H1 (cell line): ENCODE measurements around the gene SLC7A7. TPM values are rescaled to one million over a fixed set of nuclear protein-coding genes. Genes with fewer than 3 reads are reported as not detected.

Experiments
- CTCF ChIA-PET: fragments of 300-600 bp; sonication (Branson Sonifier 250); formaldehyde crosslinking; loops from one replicate; lab custom pipeline; 2021; ENCODE audit not compliant: partially characterized antibody; lab: Charles Lee
- POLR2A ChIA-PET: fragments of 300-600 bp; sonication (Branson Sonifier 250); formaldehyde crosslinking; loops from one replicate; lab custom pipeline; 2021; ENCODE audit warnings: inconsistent platforms; ENCODE audit not compliant: partially characterized antibody; lab: Charles Lee
- DNase-seq, 2 experiments: peaks; one replicate each; pipeline versions ENCODE4 v3.0.0 to v3.0.0-alpha.2; 2010 to 2022; ENCODE audit warnings: low spot score in 2 of 2, low read depth in 1 of 2, mixed read lengths in 1 of 2
- FAIRE-seq: peaks from 2 replicates; lab custom pipeline; 2011; peaks lifted over from hg19 to GRCh38; lab: Jason Lieb, UNC
- H2AFZ ChIP-seq: 2 replicates; pipeline ENCODE4 v1.8.1; 2012; ENCODE audit warnings: low read length, inconsistent platforms
- H2AK5ac ChIP-seq: 2 replicates; pipeline ENCODE4 v1.6.1; 2013; ENCODE audit warnings: low read depth, low read length
- H2BK120ac ChIP-seq: replicated peaks from 2 replicates; pipeline ENCODE3; 2013; ENCODE audit warnings: low read depth, low read length, inconsistent platforms
- H2BK12ac ChIP-seq: 2 replicates; pipeline ENCODE4 v1.6.1; 2013; ENCODE audit warnings: low read depth, low read length
- H2BK15ac ChIP-seq: 2 replicates; pipeline ENCODE4 v1.6.1; 2013; ENCODE audit warnings: low read length
- H2BK20ac ChIP-seq: 2 replicates; pipeline ENCODE4 v1.6.1; 2013; ENCODE audit warnings: low read length
- H2BK5ac ChIP-seq: 2 replicates; pipeline ENCODE4 v1.6.1; 2013; ENCODE audit warnings: low read depth, low read length
- H3K14ac ChIP-seq: 2 replicates; pipeline ENCODE4 v1.6.1; 2013; ENCODE audit warnings: inconsistent platforms; ENCODE audit not compliant: insufficient read length
- H3K18ac ChIP-seq: 2 replicates; pipeline ENCODE4 v1.6.1; 2013; ENCODE audit warnings: low read length; ENCODE audit errors: extremely low read depth
- H3K23ac ChIP-seq: 2 replicates; pipeline ENCODE4 v1.6.1; 2013; ENCODE audit warnings: inconsistent platforms; ENCODE audit not compliant: insufficient read length
- H3K23me2 ChIP-seq: 2 replicates; pipeline ENCODE4 v1.6.1; 2013; ENCODE audit warnings: low read depth, low read length
- H3K27ac ChIP-seq: 2 replicates; pipeline ENCODE4 v1.6.1; 2011; ENCODE audit warnings: low read depth, low read length, inconsistent platforms
- H3K27me3 ChIP-seq, 4 experiments: replicated peaks in 1 of 4; 1 replicate in 1 of 4; 2 replicates in 3 of 4; pipeline versions ENCODE4 v1.6.1 to v1.8.1; 2011 to 2013; ENCODE audit warnings: low read length in 3 of 4, mild to moderate bottlenecking in 3 of 4, inconsistent platforms in 2 of 4, mixed read lengths in 2 of 4, moderate library complexity in 1 of 4; ENCODE audit not compliant: control insufficient read depth in 3 of 4, insufficient read depth in 3 of 4; ENCODE audit errors: extremely low read depth in 1 of 4
- H3K36me3 ChIP-seq, 4 experiments: 2 replicates each; pipeline versions ENCODE4 v1.6.1 to v1.8.1; 2011 to 2013; ENCODE audit warnings: mild to moderate bottlenecking in 4 of 4, low read length in 3 of 4, moderate library complexity in 2 of 4, control low read depth in 1 of 4, inconsistent platforms in 1 of 4; ENCODE audit not compliant: insufficient read depth in 4 of 4, control insufficient read depth in 2 of 4
- H3K4ac ChIP-seq: replicated peaks from 2 replicates; pipeline ENCODE3; 2013; ENCODE audit warnings: low read length, low read depth, mixed read lengths, inconsistent platforms; ENCODE audit not compliant: insufficient read length
- H3K4me1 ChIP-seq, 4 experiments: replicated peaks in 1 of 4; 1 replicate in 1 of 4; 2 replicates in 3 of 4; pipeline versions ENCODE4 v1.6.1 to v1.8.1; 2011 to 2013; ENCODE audit warnings: low read length in 3 of 4, inconsistent platforms in 2 of 4, mixed read lengths in 1 of 4; ENCODE audit not compliant: insufficient read depth in 4 of 4, control insufficient read depth in 3 of 4
- H3K4me2 ChIP-seq, 2 experiments: 2 replicates each; pipeline versions ENCODE4 v1.6.1 to v1.8.1; 2011 to 2013; ENCODE audit warnings: low read depth in 2 of 2, low read length in 2 of 2, control low read depth in 1 of 2, inconsistent platforms in 1 of 2, mild to moderate bottlenecking in 1 of 2; ENCODE audit not compliant: insufficient read depth in 1 of 2
- H3K4me3 ChIP-seq, 4 experiments: fragments of 200-600, 300-600 bp in 1 of 4; sonication (generic), shearing (Covaris generic), sonication (Bioruptor Twin) in 1 of 4; 2 replicates each; pipeline versions ENCODE4 v1.5.1 to v1.8.1; 2011 to 2016; ENCODE audit warnings: low read length in 4 of 4, low read depth in 3 of 4, control low read depth in 2 of 4, inconsistent platforms in 2 of 4, mild to moderate bottlenecking in 2 of 4, mixed read lengths in 1 of 4, moderate library complexity in 1 of 4; ENCODE audit not compliant: insufficient read depth in 2 of 4; ENCODE audit errors: extremely low read depth in 1 of 4
- H3K56ac ChIP-seq: replicated peaks from 2 replicates; pipeline ENCODE3; 2013; ENCODE audit warnings: low read depth, mild to moderate bottlenecking, mixed read lengths, low read length, inconsistent platforms; ENCODE audit not compliant: insufficient read length
- H3K79me1 ChIP-seq: 2 replicates; pipeline ENCODE4 v1.6.1; 2013; ENCODE audit warnings: low read depth, low read length, control low read depth
- H3K79me2 ChIP-seq, 2 experiments: 2 replicates each; pipeline versions ENCODE4 v1.6.1 to v1.8.1; 2012 to 2013; ENCODE audit warnings: low read length in 2 of 2, mild to moderate bottlenecking in 2 of 2, inconsistent platforms in 1 of 2; ENCODE audit not compliant: insufficient read depth in 2 of 2, control insufficient read depth in 1 of 2
- H3K9ac ChIP-seq, 4 experiments: replicated peaks in 1 of 4; 1 replicate in 1 of 4; 2 replicates in 3 of 4; pipeline versions ENCODE4 v1.6.1 to v1.8.1; 2011 to 2013; ENCODE audit warnings: low read depth in 3 of 4, low read length in 3 of 4, control low read depth in 2 of 4, mild to moderate bottlenecking in 2 of 4, moderate library complexity in 2 of 4, inconsistent platforms in 1 of 4; ENCODE audit errors: extremely low read depth in 1 of 4
- H3K9me3 ChIP-seq, 2 experiments: 2 replicates each; pipeline versions ENCODE4 v1.6.1 to v1.8.1; 2012 to 2013; ENCODE audit warnings: mild to moderate bottlenecking in 2 of 2, moderate library complexity in 2 of 2, control low read depth in 1 of 2, inconsistent platforms in 1 of 2, low read depth in 1 of 2, low read length in 1 of 2, mixed read lengths in 1 of 2; ENCODE audit not compliant: insufficient read depth in 2 of 2
- H4K20me1 ChIP-seq, 2 experiments: replicated peaks in 1 of 2; 2 replicates each; pipeline versions ENCODE3 to v1.8.1; 2011 to 2013; ENCODE audit warnings: inconsistent platforms in 2 of 2, low read length in 2 of 2, mild to moderate bottlenecking in 1 of 2; ENCODE audit not compliant: insufficient read depth in 2 of 2, control insufficient read depth in 1 of 2
- H4K5ac ChIP-seq: 2 replicates; pipeline ENCODE4 v1.6.1; 2013; ENCODE audit warnings: low read length, low read depth, mixed read lengths, inconsistent platforms; ENCODE audit not compliant: insufficient read length
- H4K8ac ChIP-seq: 2 replicates; pipeline ENCODE4 v1.8.0; 2013; ENCODE audit warnings: mild to moderate bottlenecking, moderate library complexity, low read length, inconsistent platforms; ENCODE audit not compliant: insufficient read depth; ENCODE audit errors: extremely low read depth
- H4K91ac ChIP-seq: replicated peaks from 2 replicates; pipeline ENCODE3; 2013; ENCODE audit warnings: low read length, mixed read lengths, inconsistent platforms; ENCODE audit not compliant: insufficient read length
- BCL11A ChIP-seq, 2 experiments: IDR thresholded peaks; one replicate each; pipeline ENCODE4 v1.6.1; 2011; ENCODE audit warnings: low read depth in 2 of 2, low read length in 2 of 2, mild to moderate bottlenecking in 2 of 2
- BRCA1 ChIP-seq: IDR thresholded peaks from 2 replicates; pipeline ENCODE4 v1.6.1; 2012; ENCODE audit warnings: low read depth, low read length, improper control_type of control experiment
- CHD1 ChIP-seq: IDR thresholded peaks from 2 replicates; pipeline ENCODE4 v1.6.1; 2012; ENCODE audit warnings: low read depth, low read length, improper control_type of control experiment
- FOSL1 ChIP-seq: IDR thresholded peaks from 2 replicates; pipeline ENCODE4 v1.6.1; 2011; ENCODE audit warnings: mild to moderate bottlenecking, low read depth, low read length, moderate library complexity; ENCODE audit not compliant: insufficient read depth
- HDAC2 ChIP-seq, 2 experiments: fragments of 300-600 bp in 1 of 2; sonication (generic) in 1 of 2; IDR thresholded peaks; 2 replicates each; pipeline ENCODE4 v1.6.1; 2011 to 2012; ENCODE audit warnings: low read depth in 2 of 2, low read length in 2 of 2, mild to moderate bottlenecking in 2 of 2, moderate library complexity in 2 of 2, borderline replicate concordance in 1 of 2, inconsistent platforms in 1 of 2
- NRF1 ChIP-seq: IDR thresholded peaks from 2 replicates; pipeline ENCODE4 v1.6.1; 2011; ENCODE audit warnings: mild to moderate bottlenecking, low read depth, low read length, improper control_type of control experiment
- SRF ChIP-seq: IDR thresholded peaks from 2 replicates; pipeline ENCODE4 v1.6.1; 2011; ENCODE audit warnings: mild to moderate bottlenecking, low read depth, low read length, moderate library complexity
- WGBS, 2 experiments: shearing (Covaris generic) in 1 of 2; methylation state at CpG; one replicate each; pipeline versions ENCODE4 v1.1.6 to v1.1.7; 2013 to 2015; ENCODE audit warnings: low lambda C conversion rate in 2 of 2, mixed read lengths in 2 of 2, inconsistent platforms in 1 of 2, low coverage in 1 of 2, missing lambda C conversion rate in 1 of 2; ENCODE audit not compliant: insufficient replicate concordance in 2 of 2, insufficient coverage in 1 of 2, insufficient read length in 1 of 2; ENCODE audit errors: extremely low coverage in 1 of 2, missing lambda C conversion rate in 1 of 2; 5-methylcytosine and 5-hydroxymethylcytosine counted together
- polyA plus RNA-seq, 7 experiments: library from polyadenylated mRNA; depleted of rRNA in 3 of 7; stranded (reverse) in 5 of 7; unstranded in 2 of 7; fragments of >200 nt in 5 of 7; fragments of 200-250 nt in 2 of 7; gene quantifications; 1 replicate in 5 of 7; 2 replicates in 1 of 7; 4 replicates in 1 of 7; pipeline versions ENCODE4 v1.2.1 to v1.2.3, GENCODE V29; 2011 to 2013; ENCODE audit warnings: missing spikeins in 2 of 7, mixed read lengths in 2 of 7
- total RNA-seq: library from RNA; stranded (reverse); fragmentation: NEBNext Ultra II Directional; extraction: Animal tissue kit (Norgen Biotek cat#: 25700); gene quantifications from 2 replicates; pipeline ENCODE4 v1.2.1, GENCODE V29; 2021
- TF ChIP-seq, protein P1 (sequence below): IDR thresholded peaks from 2 replicates; pipeline ENCODE4 v1.6.1; 2012; ENCODE audit warnings: low read length, inconsistent platforms
- TF ChIP-seq, protein P2 (sequence below), 3 experiments: IDR thresholded peaks; 1 replicate in 2 of 3; 2 replicates in 1 of 3; pipeline versions ENCODE4 v1.5.1 to v1.6.1; 2011; ENCODE audit warnings: low read length in 3 of 3, mild to moderate bottlenecking in 3 of 3, inconsistent platforms in 2 of 3, low read depth in 1 of 3, moderate library complexity in 1 of 3; ENCODE audit not compliant: insufficient read depth in 1 of 3; ENCODE audit errors: control extremely low read depth in 1 of 3

SLC7A7 gene
- total and polyA plus RNA-seq, 2 of the 8 experiments (the other 6 are each of a cell fraction or from before 2014, with no cell fraction given): 5.8 to 14.9 TPM

GRCh38 chr14:22841769-22842168 is 26.5 kb upstream of the SLC7A7 start:
- H3K4me2 ChIP-seq: no peak overlapping the region
- 92% methylated on average over 8 of the region's 8 CpGs; no CpG with 5 or more reads in 1 of the 2 experiments for WGBS, 2 experiments
- no peak overlapping the region for H3K9ac ChIP-seq
- no peaks in the 10 kb centered on the region for H3K9me3 ChIP-seq
- H2BK12ac ChIP-seq: no peak overlapping the region
- H4K5ac ChIP-seq: no peak overlapping the region
- no peak overlapping the region for H2AFZ ChIP-seq
- H3K27me3 ChIP-seq: no peaks in the 10 kb centered on the region
- no peak overlapping the region for H3K23ac ChIP-seq
- DNase-seq: no peak
- no peak overlapping the region for H2BK15ac ChIP-seq
- H2BK120ac ChIP-seq: no peak overlapping the region
- peak overlapping the region; percentile 52; the same call in 1 of the 2 replicates for H2BK5ac ChIP-seq
- peaks cover 8% of the 10 kb centered on the region for H3K79me1 ChIP-seq
- H3K27ac ChIP-seq: no peak overlapping the region
- H3K23me2 ChIP-seq: peaks cover 10% of the 10 kb centered on the region; the same call in 1 of the 2 replicates
- POLR2A ChIA-PET: interaction anchor here (16.3 kb wide), 1 partner anchor 8 kb away, joined by 203 read pairs; no protein-coding TSS in a partner anchor
- no peak overlapping the region for H4K8ac ChIP-seq
- CTCF ChIA-PET: interaction anchor here (53.1 to 56.0 kb wide), 2 partner anchors 17 to 22 kb away, joined by 1562 read pairs; partner anchors contain the start of genes LRP10, MMP14, MRPL52 and REM2
- peaks cover 8 to 15% (median 11%) of the 10 kb centered on the region in 4 experiments for H3K4me1 ChIP-seq
- peaks cover 0 to 25% of the 10 kb centered on the region in 2 experiments; a peak in 1 of 4 replicates for H3K79me2 ChIP-seq
- no peak overlapping the region for H2AK5ac ChIP-seq
- no peak overlapping the region for H3K14ac ChIP-seq
- no peak overlapping the region for H4K91ac ChIP-seq
- H3K4ac ChIP-seq: no peak overlapping the region
- H3K4me3 ChIP-seq: no peak overlapping the region
- H4K20me1 ChIP-seq: no peaks in the 10 kb centered on the region
- no peak overlapping the region for H3K56ac ChIP-seq
- peaks cover 7 to 44% (median 32%) of the 10 kb centered on the region in 4 experiments; a peak in 7 of 8 replicates for H3K36me3 ChIP-seq
- H2BK20ac ChIP-seq: no peak overlapping the region
- no peak for FAIRE-seq
- no peak overlapping the region for H3K18ac ChIP-seq
- TF ChIP-seq NRF1: no peak
- TF ChIP-seq BCL11A (IDR thresholded peaks at IDR 0.05; ENCODE audit: low read depth in 2 of 2, low read length in 2 of 2): no peak
- no peak for TF ChIP-seq CHD1
- no peak for TF ChIP-seq SRF
- no peak for TF ChIP-seq BRCA1
- TF ChIP-seq, protein P1, sequence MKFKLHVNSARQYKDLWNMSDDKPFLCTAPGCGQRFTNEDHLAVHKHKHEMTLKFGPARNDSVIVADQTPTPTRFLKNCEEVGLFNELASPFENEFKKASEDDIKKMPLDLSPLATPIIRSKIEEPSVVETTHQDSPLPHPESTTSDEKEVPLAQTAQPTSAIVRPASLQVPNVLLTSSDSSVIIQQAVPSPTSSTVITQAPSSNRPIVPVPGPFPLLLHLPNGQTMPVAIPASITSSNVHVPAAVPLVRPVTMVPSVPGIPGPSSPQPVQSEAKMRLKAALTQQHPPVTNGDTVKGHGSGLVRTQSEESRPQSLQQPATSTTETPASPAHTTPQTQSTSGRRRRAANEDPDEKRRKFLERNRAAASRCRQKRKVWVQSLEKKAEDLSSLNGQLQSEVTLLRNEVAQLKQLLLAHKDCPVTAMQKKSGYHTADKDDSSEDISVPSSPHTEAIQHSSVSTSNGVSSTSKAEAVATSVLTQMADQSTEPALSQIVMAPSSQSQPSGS: no peak
- TF ChIP-seq HDAC2 (IDR thresholded peaks at IDR 0.05; ENCODE audit: borderline replicate concordance in 1 of 2, low read depth in 2 of 2, low read length in 2 of 2): no peak
- TF ChIP-seq, protein P2, sequence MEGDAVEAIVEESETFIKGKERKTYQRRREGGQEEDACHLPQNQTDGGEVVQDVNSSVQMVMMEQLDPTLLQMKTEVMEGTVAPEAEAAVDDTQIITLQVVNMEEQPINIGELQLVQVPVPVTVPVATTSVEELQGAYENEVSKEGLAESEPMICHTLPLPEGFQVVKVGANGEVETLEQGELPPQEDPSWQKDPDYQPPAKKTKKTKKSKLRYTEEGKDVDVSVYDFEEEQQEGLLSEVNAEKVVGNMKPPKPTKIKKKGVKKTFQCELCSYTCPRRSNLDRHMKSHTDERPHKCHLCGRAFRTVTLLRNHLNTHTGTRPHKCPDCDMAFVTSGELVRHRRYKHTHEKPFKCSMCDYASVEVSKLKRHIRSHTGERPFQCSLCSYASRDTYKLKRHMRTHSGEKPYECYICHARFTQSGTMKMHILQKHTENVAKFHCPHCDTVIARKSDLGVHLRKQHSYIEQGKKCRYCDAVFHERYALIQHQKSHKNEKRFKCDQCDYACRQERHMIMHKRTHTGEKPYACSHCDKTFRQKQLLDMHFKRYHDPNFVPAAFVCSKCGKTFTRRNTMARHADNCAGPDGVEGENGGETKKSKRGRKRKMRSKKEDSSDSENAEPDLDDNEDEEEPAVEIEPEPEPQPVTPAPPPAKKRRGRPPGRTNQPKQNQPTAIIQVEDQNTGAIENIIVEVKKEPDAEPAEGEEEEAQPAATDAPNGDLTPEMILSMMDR (IDR thresholded peaks at IDR 0.05; ENCODE audit: control extremely low read depth in 1 of 3, insufficient read depth in 1 of 3, low read depth in 1 of 3, low read length in 3 of 3): no peak
- no peak for TF ChIP-seq FOSL1
